Right lobe of liver (tissue), 6 donors: ENCODE measurements around the gene CEP128. TPM values are rescaled to one million over a fixed set of nuclear protein-coding genes. Genes with fewer than 3 reads are reported as not detected.
A peak's percentile ranks its signal among the peaks of the same experiment; 100 is the strongest.

ENCODE experiments used
- ATAC-seq, 4 donors: fragments of 200-7000 bp; cut with Tn5 transposase; one replicate each; pipeline ENCODE4 v1.9.1; 2020; ENCODE audit warnings: mild to moderate bottlenecking in 4 of 4, moderate library complexity in 4 of 4
- DNase-seq, 3 donors: peaks; one replicate each; pipeline ENCODE4 v3.0.0-alpha.2; 2020
- H3K27ac ChIP-seq, 3 donors: fragments of 200-600 bp; one replicate each; pipeline ENCODE4 v1.8.0; 2022
- H3K27me3 ChIP-seq, 2 donors: fragments of 200-600 bp; one replicate each; pipeline ENCODE4 v1.8.0; 2022
- H3K36me3 ChIP-seq, 4 donors: fragments of 200-600 bp; sonication (generic) in 1 of 4; one replicate each; pipeline versions ENCODE4 v1.5.1 to v1.8.0; 2017 to 2022; ENCODE audit warnings: control low read depth in 1 of 4
- H3K4me1 ChIP-seq, 4 donors: fragments of 200-600 bp; sonication (generic) in 1 of 4; one replicate each; pipeline versions ENCODE4 v1.5.1 to v1.8.0; 2017 to 2022; ENCODE audit warnings: control low read depth in 1 of 4
- H3K4me3 ChIP-seq, 3 donors: fragments of 200-600 bp; one replicate each; pipeline ENCODE4 v1.8.0; 2022
- H3K9me3 ChIP-seq, 4 donors: fragments of 200-600 bp; sonication (generic) in 1 of 4; one replicate each; pipeline versions ENCODE4 v1.5.1 to v1.8.0; 2017 to 2022; ENCODE audit warnings: control low read depth in 1 of 4
- CTCF ChIP-seq, 4 donors: fragments of 200-600 bp in 3 of 4; fragments of 450-650 bp in 1 of 4; IDR thresholded peaks; one replicate each; pipeline versions ENCODE4 v1.5.1 to v1.8.0; 2016 to 2022; ENCODE audit warnings: antibody characterized with exemption in 4 of 4, mild to moderate bottlenecking in 2 of 4
- POLR2A ChIP-seq: fragments of 450-650 bp; IDR thresholded peaks from one replicate; pipeline ENCODE4 v1.6.1; 2017; ENCODE audit warnings: antibody characterized with exemption, mild to moderate bottlenecking
- WGBS: methylation state at CpG from one replicate; pipeline ENCODE4 v1.1.6; 2018; ENCODE audit warnings: low coverage, low lambda C conversion rate; ENCODE audit not compliant: insufficient coverage; ENCODE audit errors: missing lambda C conversion rate; 5-methylcytosine and 5-hydroxymethylcytosine counted together
- intact Hi-C, 2 donors: fragments of 100-400 bp; cut with DNase I; formaldehyde crosslinking; loops; one replicate each; pipeline versions ENCODE4 v1.11.2 to v1.14.1; 2022
- total RNA-seq, 6 experiments: library from RNA; depleted of rRNA in 2 of 6; stranded (reverse); fragments of >200 nt in 2 of 6; fragmentation: NEBNext Ultra II Directional in 3 of 6; extraction: Animal tissue kit (Norgen Biotek cat#: 25700) in 3 of 6; gene quantifications; one replicate each; pipeline versions ENCODE4 v1.1.0 to v1.2.4, GENCODE V29; 2016 to 2023
- donor health status: DM: no; HTN: yes; CAD: no.
- donor health status: DM: no; HTN: no; CAD: no.
- donor health status: DM: no; HTN: no; CAD: no.
- donor health status: DM: no; HTN: yes; CAD: no.
- donor health status: DM: no; HTN: yes; CAD: no.

CEP128 gene
- total RNA-seq, 6 experiments from 2014 or later, result 0.81 to 9.5 (median 1.7) TPM

GRCh38 chr14:80982711-80983110, 41.2 kb upstream of the CEP128 start:
- intact Hi-C loops, result no loop called here
- no peaks in the 10 kb centered on the region for H3K27me3 ChIP-seq
- H3K9me3 ChIP-seq, result no peaks in the 10 kb centered on the region
- no peak for TF ChIP-seq CTCF (IDR thresholded peaks at IDR 0.05)
- TF ChIP-seq POLR2A, result no peak
- H3K36me3 ChIP-seq, result no peaks in the 10 kb centered on the region
- DNase-seq (no peak), ATAC-seq (no peak)
- 77% methylated on average over 2 of the region's 2 CpGs for WGBS
- no peaks in the 10 kb centered on the region for H3K4me1 ChIP-seq
- no peak overlapping the region for H3K4me3 ChIP-seq
- no peak overlapping the region for H3K27ac ChIP-seq

GRCh38 chr14:80981673-80982072, 40.1 kb upstream of the CEP128 start:
- no peaks in the 10 kb centered on the region for H3K27me3 ChIP-seq
- TF ChIP-seq CTCF (IDR thresholded peaks at IDR 0.05), result no peak
- TF ChIP-seq POLR2A, result no peak
- DNase-seq, result no peak
- no peaks in the 10 kb centered on the region for H3K36me3 ChIP-seq
- peak in 1 of 4 donors; percentile 22 for ATAC-seq
- H3K9me3 ChIP-seq, result no peaks in the 10 kb centered on the region
- intact Hi-C loops, result no loop called here
- no peak overlapping the region for H3K4me3 ChIP-seq
- H3K27ac ChIP-seq, result no peak overlapping the region
- 53% methylated on average over 7 of the region's 7 CpGs for WGBS
- H3K4me1 ChIP-seq, result no peaks in the 10 kb centered on the region

GRCh38 chr14:80981156-80981555, 39.6 kb upstream of the CEP128 start:
- no peaks in the 10 kb centered on the region for H3K27me3 ChIP-seq
- TF ChIP-seq CTCF (IDR thresholded peaks at IDR 0.05) (no peak), POLR2A (no peak)
- no peak for ATAC-seq
- no peaks in the 10 kb centered on the region for H3K9me3 ChIP-seq
- H3K27ac ChIP-seq, result no peak overlapping the region
- no peak overlapping the region for H3K4me3 ChIP-seq
- H3K4me1 ChIP-seq, result no peaks in the 10 kb centered on the region
- H3K36me3 ChIP-seq, result no peaks in the 10 kb centered on the region
- intact Hi-C loops, result no loop called here
- DNase-seq, result no peak
- WGBS, result 60% methylated on average over 3 of the region's 3 CpGs

- TF ChIP-seq CTCF (IDR thresholded peaks at IDR 0.05), result no peak
- no peak for TF ChIP-seq POLR2A
- intact Hi-C loops, result no loop called here
- Histone ChIP-seq H3K36me3 (no peaks in the 10 kb centered on the region), H3K27me3 (no peaks in the 10 kb centered on the region), H3K4me3 (no peak overlapping the region), H3K27ac (no peak overlapping the region), H3K4me1 (no peaks in the 10 kb centered on the region), H3K9me3 (no peaks in the 10 kb centered on the region)
- DNase-seq (no peak), ATAC-seq (no peak)
- WGBS, result 58% methylated on average over 2 of the region's 2 CpGs
Measured at GRCh38 chr14:80979951-80980350, 38.4 kb upstream of the CEP128 start.

- no peak overlapping the region for H3K27ac ChIP-seq
- no peaks in the 10 kb centered on the region for H3K36me3 ChIP-seq
- no peaks in the 10 kb centered on the region for H3K4me1 ChIP-seq
- no peak for TF ChIP-seq CTCF (IDR thresholded peaks at IDR 0.05)
- ATAC-seq (no peak), DNase-seq (no peak)
- no peaks in the 10 kb centered on the region for H3K27me3 ChIP-seq
- 40% methylated on average over 1 of the region's 2 CpGs for WGBS
- intact Hi-C loops, result no loop called here
- no peaks in the 10 kb centered on the region for H3K9me3 ChIP-seq
- H3K4me3 ChIP-seq, result no peak overlapping the region
Measured at GRCh38 chr14:80978403-80978802, 36.9 kb upstream of the CEP128 start.
